Esophagus squamous epithelium (tissue), 4 donors: Measurements from ENCODE around the gene SNX6.
"Not testable (repeated sequence)": the region's sequence is repeated elsewhere in the genome, so short reads cannot be mapped to it uniquely, and the experiment has no call there.

Experiments
- POLR2A ChIP-seq, 4 donors: fragments of 450-650 bp; IDR thresholded peaks; one replicate each; pipeline ENCODE4 v1.6.1; 2017; ENCODE audit warnings: antibody characterized with exemption in 4 of 4, mild to moderate bottlenecking in 4 of 4, moderate library complexity in 3 of 4
- TF ChIP-seq, protein P1 (sequence below), 6 experiments: fragments of 450-650 bp in 4 of 6; fragments of 200-600 bp in 2 of 6; sonication (generic) in 2 of 6; IDR thresholded peaks; one replicate each; pipeline ENCODE4 v1.5.1; 2016 to 2019; ENCODE audit warnings: antibody characterized with exemption in 6 of 6, mild to moderate bottlenecking in 4 of 6, moderate library complexity in 4 of 6

DNA sequence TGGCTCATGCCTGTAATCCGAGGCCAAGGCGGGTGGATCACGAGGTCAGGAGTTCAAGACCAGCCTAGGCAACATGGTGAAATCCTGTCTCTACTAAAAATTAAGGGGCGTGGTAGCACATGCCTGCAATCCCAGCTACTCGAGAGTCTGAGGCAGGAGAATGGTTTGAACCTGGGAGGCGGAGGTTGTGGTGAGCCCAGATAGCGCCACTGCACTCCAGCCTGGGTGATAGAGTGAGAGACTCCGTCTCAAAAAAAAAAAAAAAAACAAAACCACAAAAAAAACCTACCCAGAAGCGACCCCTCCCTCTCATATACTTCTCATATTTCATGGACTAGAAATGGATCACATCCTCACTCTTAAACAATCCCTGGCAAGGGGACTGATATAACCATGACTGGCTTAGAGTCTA, 4.4 kb upstream of the SNX6 start:
- TF ChIP-seq, protein P1, sequence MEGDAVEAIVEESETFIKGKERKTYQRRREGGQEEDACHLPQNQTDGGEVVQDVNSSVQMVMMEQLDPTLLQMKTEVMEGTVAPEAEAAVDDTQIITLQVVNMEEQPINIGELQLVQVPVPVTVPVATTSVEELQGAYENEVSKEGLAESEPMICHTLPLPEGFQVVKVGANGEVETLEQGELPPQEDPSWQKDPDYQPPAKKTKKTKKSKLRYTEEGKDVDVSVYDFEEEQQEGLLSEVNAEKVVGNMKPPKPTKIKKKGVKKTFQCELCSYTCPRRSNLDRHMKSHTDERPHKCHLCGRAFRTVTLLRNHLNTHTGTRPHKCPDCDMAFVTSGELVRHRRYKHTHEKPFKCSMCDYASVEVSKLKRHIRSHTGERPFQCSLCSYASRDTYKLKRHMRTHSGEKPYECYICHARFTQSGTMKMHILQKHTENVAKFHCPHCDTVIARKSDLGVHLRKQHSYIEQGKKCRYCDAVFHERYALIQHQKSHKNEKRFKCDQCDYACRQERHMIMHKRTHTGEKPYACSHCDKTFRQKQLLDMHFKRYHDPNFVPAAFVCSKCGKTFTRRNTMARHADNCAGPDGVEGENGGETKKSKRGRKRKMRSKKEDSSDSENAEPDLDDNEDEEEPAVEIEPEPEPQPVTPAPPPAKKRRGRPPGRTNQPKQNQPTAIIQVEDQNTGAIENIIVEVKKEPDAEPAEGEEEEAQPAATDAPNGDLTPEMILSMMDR (IDR thresholded peaks at IDR 0.05), result not testable (repeated sequence)
- not testable (repeated sequence) for TF ChIP-seq POLR2A (IDR thresholded peaks at IDR 0.05)
